Karpas-422 (cell line): ENCODE results near the gene PKD2L1. TPM values are rescaled to one million over a fixed set of nuclear protein-coding genes. Genes with fewer than 3 reads are reported as not detected.
"Not testable (repeated sequence)": the region's sequence is repeated elsewhere in the genome, so short reads cannot be mapped to it uniquely, and the experiment has no call there.

Source experiments
- DNase-seq: peaks from one replicate; pipeline ENCODE4 v3.0.0-alpha.2; 2015
- H2AFZ ChIP-seq: fragments of 200-600 bp; sonication (generic); 2 replicates; pipeline ENCODE4 v1.6.1; 2014; ENCODE audit warnings: antibody characterized with exemption, low read length, mixed read lengths
- H3K27ac ChIP-seq: fragments of 200-600 bp; sonication (generic); 2 replicates; pipeline ENCODE4 v1.5.1; 2014; ENCODE audit warnings: mild to moderate bottlenecking, low read length, moderate library complexity
- H3K27me3 ChIP-seq: fragments of 200-600 bp; sonication (generic); 2 replicates; pipeline ENCODE4 v1.6.1; 2014; ENCODE audit warnings: low read length, mixed read lengths
- H3K36me3 ChIP-seq: fragments of 200-600 bp; sonication (generic); 2 replicates; pipeline ENCODE4 v1.6.1; 2014; ENCODE audit warnings: low read length, mixed read lengths; ENCODE audit not compliant: insufficient read depth
- H3K4me1 ChIP-seq: fragments of 200-600 bp; sonication (generic); 2 replicates; pipeline ENCODE4 v1.6.1; 2014; ENCODE audit warnings: mild to moderate bottlenecking, low read length, mixed read lengths
- H3K4me2 ChIP-seq: fragments of 200-600 bp; sonication (generic); 2 replicates; pipeline ENCODE4 v1.6.1; 2014; ENCODE audit warnings: low read length, low read depth, mild to moderate bottlenecking; ENCODE audit not compliant: poor library complexity, severe bottlenecking
- H3K4me3 ChIP-seq: fragments of 200-600 bp; sonication (generic); 2 replicates; pipeline ENCODE4 v1.5.1; 2014; ENCODE audit warnings: mild to moderate bottlenecking, antibody characterized with exemption, low read length, mixed read lengths
- H3K79me2 ChIP-seq: fragments of 200-600 bp; sonication (generic); 2 replicates; pipeline ENCODE4 v1.6.1; 2014; ENCODE audit warnings: mild to moderate bottlenecking, low read length, mixed read lengths
- H3K9ac ChIP-seq: fragments of 200-600 bp; sonication (generic); 2 replicates; pipeline ENCODE4 v1.6.0; 2014; ENCODE audit warnings: low read length
- H3K9me2 ChIP-seq: fragments of 200-600 bp; sonication (generic), shearing (Covaris generic); replicated peaks from 2 replicates; pipeline ENCODE4 v1.6.0; 2014; ENCODE audit warnings: mild to moderate bottlenecking, low read length, moderate library complexity; ENCODE audit not compliant: insufficient read depth
- H3K9me3 ChIP-seq: fragments of 300-700, 200-600 bp; sonication (generic); 2 replicates; pipeline ENCODE4 v1.6.1; 2014; ENCODE audit warnings: low read length, mixed read lengths
- H4K20me1 ChIP-seq: fragments of 200-600 bp; sonication (generic); 2 replicates; pipeline ENCODE4 v1.6.1; 2014; ENCODE audit warnings: mild to moderate bottlenecking, antibody characterized with exemption, low read length, low read depth; ENCODE audit not compliant: insufficient read depth
- total RNA-seq: library from RNA; depleted of rRNA; stranded (reverse); fragments of >200 nt; shearing (Covaris generic); gene quantifications from 2 replicates; pipeline ENCODE4 v1.2.3, GENCODE V29; 2014; ENCODE audit warnings: low replicate concordance; rRNA removed

PKD2L1 gene
- 0.07 and 0.25 TPM in 2 replicates for total RNA-seq

GRCh38 chr10:100330079-100330478, at the start of gene PKD2L1:
TSS of gene PKD2L1 (minus strand) at chr10:100330228. CDS start at chr10:100330103, 125 bp downstream.
- Histone ChIP-seq H3K79me2 (no peaks in the 10 kb centered on the region), H3K4me1 (no peaks in the 10 kb centered on the region), H3K9me2 (no peaks in the 10 kb centered on the region), H3K4me2 (no peak within 1 kb of the TSS), H3K9me3 (no peaks in the 10 kb centered on the region), H3K36me3 (no peaks in the 10 kb centered on the region), H3K9ac (no peak within 1 kb of the TSS), H3K4me3 (no peak within 1 kb of the TSS), H3K27ac (no peak within 1 kb of the TSS), H3K27me3 (no peaks in the 10 kb centered on the region), H4K20me1 (no peaks in the 10 kb centered on the region), H2AFZ (no peak within 1 kb of the TSS)
- DNase-seq: no peak

DNA sequence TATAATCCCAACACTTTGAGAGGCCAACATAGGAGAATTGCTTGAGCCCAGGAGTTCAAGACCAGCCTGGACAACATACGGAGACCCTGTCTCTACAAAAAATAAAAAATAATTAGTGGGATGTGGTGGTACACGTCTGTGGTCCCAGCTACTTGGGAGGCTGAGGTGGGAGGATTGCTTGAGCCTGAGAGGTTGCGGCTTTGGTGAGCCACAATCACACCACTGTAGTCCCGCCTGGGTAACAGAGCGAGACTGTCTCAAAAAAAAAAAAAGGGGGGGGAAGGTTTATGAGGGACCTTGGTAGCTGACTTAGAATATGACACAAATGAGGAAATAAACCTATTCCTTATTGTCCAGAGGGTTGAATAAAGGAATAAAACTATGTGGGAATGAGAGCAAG, 47.8 kb upstream of the PKD2L1 start:
- no peak overlapping the region for H3K9ac ChIP-seq
- H2AFZ ChIP-seq: no peak overlapping the region
- DNase-seq: no peak
- no peaks in the 10 kb centered on the region for H3K27me3 ChIP-seq
- no peaks in the 10 kb centered on the region for H3K9me2 ChIP-seq
- peak overlapping the region; percentile 15 for H3K27ac ChIP-seq
- peaks cover 3% of the 10 kb centered on the region for H3K36me3 ChIP-seq
- H4K20me1 ChIP-seq: no peaks in the 10 kb centered on the region
- no peak overlapping the region for H3K4me3 ChIP-seq
- H3K79me2 ChIP-seq: peaks cover 26% of the 10 kb centered on the region
- no peaks in the 10 kb centered on the region for H3K9me3 ChIP-seq
- peaks cover 57% of the 10 kb centered on the region for H3K4me1 ChIP-seq
- peak overlapping the region; percentile 5 for H3K4me2 ChIP-seq

DNA sequence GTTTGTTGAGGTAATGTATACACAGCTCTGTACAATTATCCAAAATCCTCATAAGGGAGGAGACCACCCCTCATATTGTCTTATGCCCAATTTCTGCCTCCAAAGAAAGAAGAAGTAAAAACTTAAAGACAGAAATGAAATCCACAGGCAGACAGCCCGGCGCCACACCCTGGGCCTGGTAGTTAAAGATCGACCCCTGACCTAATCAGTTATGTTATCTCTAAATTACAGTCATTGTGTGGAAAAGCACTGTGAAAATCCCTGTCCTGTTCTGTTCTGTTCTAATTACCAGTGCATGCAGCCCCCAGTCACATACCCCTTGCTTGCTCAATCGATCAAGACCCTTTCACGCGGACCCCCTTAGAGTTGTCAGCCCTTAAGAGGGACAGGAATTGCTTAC, 46.6 kb upstream of the PKD2L1 start:
- H3K9me3 ChIP-seq, H3K27me3 ChIP-seq, H3K9me2 ChIP-seq, H4K20me1 ChIP-seq, H3K9ac ChIP-seq, H2AFZ ChIP-seq, H3K4me3 ChIP-seq, H3K36me3 ChIP-seq, DNase-seq, H3K27ac ChIP-seq: not testable (repeated sequence)
- Histone ChIP-seq H3K79me2 (peaks cover 26% of the 10 kb centered on the region), H3K4me2 (peak overlapping the region; percentile 11), H3K4me1 (peaks cover 65% of the 10 kb centered on the region)

GRCh38 chr10:100374677-100375353, 44.8 kb upstream of the PKD2L1 start:
- DNase-seq, H4K20me1 ChIP-seq, H3K36me3 ChIP-seq, H3K9me3 ChIP-seq, H3K9me2 ChIP-seq, H2AFZ ChIP-seq, H3K27me3 ChIP-seq: not testable (repeated sequence)
- Histone ChIP-seq H3K9ac (peak overlapping the region; percentile 99), H3K79me2 (peaks cover 26% of the 10 kb centered on the region), H3K27ac (peak overlapping the region; percentile 99), H3K4me1 (peaks cover 71% of the 10 kb centered on the region), H3K4me2 (peak overlapping the region; percentile 99), H3K4me3 (peak overlapping the region; percentile 93)

DNA sequence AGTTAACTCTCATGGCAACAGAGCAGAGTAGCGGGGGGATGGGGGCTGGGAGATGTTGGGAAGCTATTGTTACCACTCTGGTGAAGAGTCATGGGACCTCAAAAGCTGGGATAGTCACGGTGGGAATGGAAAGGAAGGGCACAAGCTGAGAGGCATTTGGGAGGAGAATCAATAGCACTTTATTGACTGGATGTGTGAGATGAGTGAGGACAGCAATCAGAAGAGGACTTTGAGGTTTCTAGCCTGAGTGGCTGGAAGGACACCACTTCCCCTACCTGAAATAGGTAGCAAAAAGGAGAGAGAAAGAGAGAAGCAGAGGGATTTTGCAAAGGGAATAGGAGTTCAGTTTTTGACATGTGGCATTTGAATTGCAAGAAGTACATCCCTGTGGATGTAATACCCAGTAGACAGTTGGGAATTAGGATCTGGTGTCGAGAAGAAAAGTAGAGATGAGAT, 44.2 kb upstream of the PKD2L1 start:
- H3K4me1 ChIP-seq: peaks cover 66% of the 10 kb centered on the region
- H3K9ac ChIP-seq: peak overlapping the region; percentile 99
- H4K20me1 ChIP-seq: no peaks in the 10 kb centered on the region
- H3K27me3 ChIP-seq: no peaks in the 10 kb centered on the region
- peak overlapping the region; percentile 93 for H3K4me3 ChIP-seq
- H3K9me2 ChIP-seq: no peaks in the 10 kb centered on the region
- H3K36me3 ChIP-seq: no peaks in the 10 kb centered on the region
- peak; percentile 51 for DNase-seq
- H2AFZ ChIP-seq: no peak overlapping the region
- H3K9me3 ChIP-seq: no peaks in the 10 kb centered on the region
- peaks cover 26% of the 10 kb centered on the region for H3K79me2 ChIP-seq
- peak overlapping the region; percentile 99 for H3K4me2 ChIP-seq
- H3K27ac ChIP-seq: peak overlapping the region; percentile 99

- DNase-seq: peak; percentile 95
- peak overlapping the region; percentile 99 for H3K9ac ChIP-seq
- H3K27ac ChIP-seq: peak overlapping the region; percentile 99
- no peaks in the 10 kb centered on the region for H3K36me3 ChIP-seq
- H3K27me3 ChIP-seq: no peaks in the 10 kb centered on the region
- peak overlapping the region; percentile 93 for H3K4me3 ChIP-seq
- no peaks in the 10 kb centered on the region for H3K9me2 ChIP-seq
- H4K20me1 ChIP-seq: no peaks in the 10 kb centered on the region
- peak overlapping the region; percentile 99 for H3K4me2 ChIP-seq
- H2AFZ ChIP-seq: peak overlapping the region; percentile 68
- H3K4me1 ChIP-seq: peaks cover 59% of the 10 kb centered on the region
- no peaks in the 10 kb centered on the region for H3K9me3 ChIP-seq
- H3K79me2 ChIP-seq: peaks cover 22% of the 10 kb centered on the region
Observed at GRCh38 chr10:100373298-100374199, 43.5 kb upstream of the PKD2L1 start.

DNA sequence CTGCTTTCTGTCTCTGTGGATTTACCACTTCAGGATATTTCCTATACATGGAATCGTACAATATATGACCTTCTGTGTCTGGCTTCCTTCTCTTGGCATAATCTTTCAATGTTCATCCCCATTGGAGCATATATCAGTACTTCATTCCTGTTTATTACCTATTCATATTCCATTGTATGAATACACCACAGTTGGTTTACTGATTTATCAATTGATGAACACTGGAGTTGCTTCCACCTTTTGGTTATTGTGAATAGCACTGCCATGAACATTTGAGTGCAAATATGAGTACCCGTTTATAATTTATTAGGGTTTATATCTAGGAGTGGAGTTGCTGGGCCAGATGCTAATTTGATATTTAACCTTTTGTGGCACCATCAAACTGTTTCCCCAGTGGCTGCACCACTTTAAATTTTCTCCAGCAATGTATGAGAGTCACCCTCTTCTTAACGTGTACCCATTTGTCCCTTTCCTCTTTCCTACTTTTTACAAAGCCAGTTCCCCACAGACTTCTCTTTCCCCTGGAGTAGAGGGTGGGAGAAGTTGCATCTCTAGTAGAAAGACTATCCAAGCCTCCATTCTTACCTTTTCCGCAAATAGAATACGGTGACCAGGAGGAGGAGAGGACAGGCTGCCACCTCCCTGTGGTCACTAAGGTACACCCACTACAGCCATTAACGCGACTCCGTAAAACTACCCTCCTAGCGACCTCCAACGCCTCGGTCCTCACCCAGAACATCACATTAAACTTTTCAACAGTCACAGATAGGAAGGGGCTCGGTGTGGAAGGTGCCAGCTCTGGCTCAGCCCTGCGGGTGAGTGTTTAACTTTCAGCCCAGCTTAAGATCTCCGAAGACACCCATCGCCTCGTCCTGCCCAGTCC, 42.6 kb upstream of the PKD2L1 start:
- H3K4me2 ChIP-seq: peak overlapping the region; percentile 99
- no peaks in the 10 kb centered on the region for H3K9me3 ChIP-seq
- H3K9me2 ChIP-seq: no peaks in the 10 kb centered on the region
- H3K27ac ChIP-seq: peak overlapping the region; percentile 99
- peak overlapping the region; percentile 93 for H3K4me3 ChIP-seq
- no peaks in the 10 kb centered on the region for H4K20me1 ChIP-seq
- DNase-seq: no peak
- H3K27me3 ChIP-seq: no peaks in the 10 kb centered on the region
- H3K79me2 ChIP-seq: peaks cover 22% of the 10 kb centered on the region
- H3K4me1 ChIP-seq: peaks cover 50% of the 10 kb centered on the region
- peak overlapping the region; percentile 99 for H3K9ac ChIP-seq
- peak overlapping the region; percentile 68 for H2AFZ ChIP-seq
- H3K36me3 ChIP-seq: no peaks in the 10 kb centered on the region
